GM13976 (cell line): ENCODE results near the gene LSM4.

ENCODE experiments used
- DNase-seq: peaks from one replicate; pipeline ENCODE4 v3.0.0; 2012; ENCODE audit warnings: low spot score
- CTCF ChIP-seq: IDR thresholded peaks from 2 replicates; pipeline ENCODE4 v1.5.1; 2012; ENCODE audit warnings: borderline replicate concordance, mild to moderate bottlenecking; ENCODE audit not compliant: insufficient read depth; ENCODE audit errors: extremely low read depth, missing control alignments, control extremely low read depth
- in situ Hi-C: fragments of 300-500 bp; cut with MboI; formaldehyde crosslinking; loops from one replicate; pipeline ENCODE4 v1.12.0; 2022; ENCODE audit warnings: low sequenced_read_pairs, mixed read lengths, inconsistent platforms; ENCODE audit not compliant: unreplicated experiment

The LSM4 gene

DNA sequence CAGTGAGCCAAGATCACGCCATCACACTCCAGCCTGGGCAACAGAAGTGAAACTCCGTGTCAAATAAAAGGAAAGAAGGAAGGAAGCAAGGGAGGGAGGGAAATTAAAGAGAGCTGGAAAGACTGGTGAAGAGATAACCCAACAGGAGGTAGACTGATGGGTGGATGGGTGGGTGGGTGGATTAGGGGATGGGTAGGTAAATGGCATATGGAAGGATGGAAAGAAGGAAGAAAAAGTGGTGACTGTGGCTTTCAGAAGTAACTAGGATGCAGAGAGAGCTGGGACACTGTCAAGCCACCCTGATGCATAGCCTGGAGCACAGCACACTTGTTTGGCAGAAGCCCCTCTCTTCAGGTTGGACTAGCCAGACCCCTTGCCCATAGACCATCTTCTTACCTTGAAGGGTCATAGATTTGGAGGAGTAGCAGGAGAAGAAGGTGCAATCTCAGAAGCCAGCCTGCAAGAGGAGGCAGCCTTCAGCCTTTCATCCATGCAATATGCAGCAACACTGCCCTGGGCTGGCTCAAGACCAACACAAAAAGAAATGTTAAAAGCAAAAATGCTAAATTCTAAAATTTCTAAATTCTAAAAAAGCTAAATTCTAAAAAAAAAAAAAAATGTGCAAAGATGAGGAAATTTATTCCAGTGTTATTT, 53.7 kb downstream of the LSM4 start:
- DNase-seq: no peak
- no peak for TF ChIP-seq CTCF
- in situ Hi-C loops: no loop called here

DNA sequence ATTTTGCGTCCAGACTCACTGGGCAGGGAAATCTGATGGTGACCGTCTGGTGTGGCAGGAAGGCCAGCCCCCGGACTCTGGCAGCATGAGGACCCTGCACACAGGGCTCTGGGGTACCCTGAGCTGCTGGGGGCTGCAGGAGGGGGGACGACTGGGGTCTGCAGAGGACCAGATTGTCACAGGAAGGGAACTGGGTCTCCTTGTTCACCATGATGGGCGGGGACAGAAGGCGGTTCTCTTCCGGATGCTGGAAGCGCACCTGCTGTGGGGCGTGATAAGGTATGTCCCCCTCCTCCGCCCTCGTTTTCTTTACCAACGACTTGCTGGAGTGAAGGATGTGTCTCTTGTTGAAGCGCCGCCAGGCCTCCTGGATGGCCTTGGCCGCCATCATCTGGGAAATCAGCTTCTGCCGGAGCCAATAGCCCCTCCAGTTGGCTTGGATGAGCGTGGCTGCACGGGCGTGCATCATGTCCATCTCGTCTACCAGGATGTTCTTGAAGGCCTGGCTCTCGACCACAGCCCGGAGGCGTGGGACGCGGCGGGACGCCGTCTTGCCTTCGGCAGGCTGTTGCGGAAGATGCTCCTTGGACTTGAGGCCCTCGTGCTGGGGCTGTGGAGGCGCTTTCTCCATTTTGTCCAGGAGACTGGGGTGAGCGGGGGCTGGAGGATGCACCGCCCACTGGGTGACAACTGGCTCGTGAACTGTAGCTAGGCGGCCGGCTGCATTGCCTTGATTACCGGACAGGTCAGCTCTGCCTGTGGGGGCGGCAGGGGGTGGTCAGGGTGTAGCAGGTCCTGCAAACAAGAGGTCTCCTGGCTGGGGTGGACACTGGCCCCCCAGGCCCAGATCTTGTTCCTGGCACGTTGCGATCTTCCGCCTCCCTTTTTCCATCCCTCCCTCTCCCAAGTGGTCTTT, 55.8 kb downstream of the LSM4 start:
- TF ChIP-seq CTCF: no peak
- in situ Hi-C loops: no loop called here
- DNase-seq: no peak

GRCh38 chr19:18265582-18265981, 57.3 kb downstream of the LSM4 start:
- TF ChIP-seq CTCF: no peak
- in situ Hi-C loops: no loop called here

GRCh38 chr19:18264971-18265540, 57.8 kb downstream of the LSM4 start:
- no peak for DNase-seq
- in situ Hi-C loops: no loop called here
- TF ChIP-seq CTCF: no peak

More at GRCh38 chr19:18265582-18265981, 57.3 kb downstream of the LSM4 start:
- DNase-seq: no peak

DNA sequence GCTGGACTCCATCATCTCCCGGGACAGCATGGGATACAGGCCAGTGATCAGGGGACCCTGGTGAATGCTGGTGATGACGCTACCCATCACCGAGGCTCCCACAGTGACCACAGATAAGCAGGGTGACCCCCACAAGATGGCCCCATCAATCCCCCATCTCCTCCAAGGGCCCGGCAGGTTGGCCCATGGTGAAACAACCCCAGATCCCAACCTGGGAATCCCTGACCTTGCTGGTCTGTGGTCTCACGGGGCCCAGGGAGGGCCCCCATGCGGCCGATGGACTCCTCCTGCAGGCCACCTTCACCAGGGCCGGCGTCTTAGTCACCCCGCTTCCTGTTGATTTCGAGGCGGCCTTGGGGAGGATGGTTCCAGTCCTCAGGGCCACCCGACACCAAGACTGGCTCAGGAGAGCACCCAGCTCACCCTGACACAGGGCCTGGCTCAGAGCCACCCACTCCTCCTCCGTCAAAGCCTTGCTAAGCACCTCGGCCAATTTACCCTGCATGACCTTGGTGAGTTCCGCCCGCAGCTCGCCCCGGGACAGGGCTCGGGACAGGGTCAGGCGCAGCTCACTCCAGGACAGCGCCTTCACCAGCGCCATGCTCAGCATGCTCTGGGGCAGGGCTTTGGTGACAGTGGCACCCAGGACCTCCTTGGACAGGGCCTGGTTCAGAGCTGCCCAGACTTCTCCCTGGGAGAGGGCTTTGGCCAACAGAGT, 58.6 kb downstream of the LSM4 start:
- TF ChIP-seq CTCF: no peak
- no peak for DNase-seq
- in situ Hi-C loops: no loop called here
